ENCODE results near the gene PTAFR.
A peak's percentile ranks its signal among the peaks of the same experiment; 100 is the strongest.

Gene PTAFR

DNA sequence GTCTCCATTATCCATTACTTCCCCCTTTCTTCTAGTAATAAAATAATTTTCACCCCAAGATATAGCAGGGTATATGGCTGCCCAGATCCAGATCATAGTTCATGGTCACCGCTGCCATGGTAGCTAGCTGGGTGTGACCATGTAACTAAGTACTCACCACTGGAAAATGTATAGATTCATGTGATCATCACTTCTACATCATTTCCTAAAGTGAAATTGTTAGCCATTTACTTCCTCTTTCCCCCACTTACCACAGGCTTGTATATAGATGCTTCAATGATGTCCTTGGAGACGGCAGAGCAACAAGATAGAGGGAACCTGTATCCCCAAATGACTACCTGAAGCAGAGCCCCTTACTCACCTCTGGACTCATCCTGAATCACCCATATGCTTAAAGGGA is 65.3 kb downstream of the PTAFR start:
- TF ChIP-seq, protein P1, sequence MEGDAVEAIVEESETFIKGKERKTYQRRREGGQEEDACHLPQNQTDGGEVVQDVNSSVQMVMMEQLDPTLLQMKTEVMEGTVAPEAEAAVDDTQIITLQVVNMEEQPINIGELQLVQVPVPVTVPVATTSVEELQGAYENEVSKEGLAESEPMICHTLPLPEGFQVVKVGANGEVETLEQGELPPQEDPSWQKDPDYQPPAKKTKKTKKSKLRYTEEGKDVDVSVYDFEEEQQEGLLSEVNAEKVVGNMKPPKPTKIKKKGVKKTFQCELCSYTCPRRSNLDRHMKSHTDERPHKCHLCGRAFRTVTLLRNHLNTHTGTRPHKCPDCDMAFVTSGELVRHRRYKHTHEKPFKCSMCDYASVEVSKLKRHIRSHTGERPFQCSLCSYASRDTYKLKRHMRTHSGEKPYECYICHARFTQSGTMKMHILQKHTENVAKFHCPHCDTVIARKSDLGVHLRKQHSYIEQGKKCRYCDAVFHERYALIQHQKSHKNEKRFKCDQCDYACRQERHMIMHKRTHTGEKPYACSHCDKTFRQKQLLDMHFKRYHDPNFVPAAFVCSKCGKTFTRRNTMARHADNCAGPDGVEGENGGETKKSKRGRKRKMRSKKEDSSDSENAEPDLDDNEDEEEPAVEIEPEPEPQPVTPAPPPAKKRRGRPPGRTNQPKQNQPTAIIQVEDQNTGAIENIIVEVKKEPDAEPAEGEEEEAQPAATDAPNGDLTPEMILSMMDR (IDR thresholded peaks at IDR 0.05; ENCODE audit: insufficient read depth, low read length, missing control alignments): no peak
- POLR2A ChIA-PET: no interaction called here

DNA sequence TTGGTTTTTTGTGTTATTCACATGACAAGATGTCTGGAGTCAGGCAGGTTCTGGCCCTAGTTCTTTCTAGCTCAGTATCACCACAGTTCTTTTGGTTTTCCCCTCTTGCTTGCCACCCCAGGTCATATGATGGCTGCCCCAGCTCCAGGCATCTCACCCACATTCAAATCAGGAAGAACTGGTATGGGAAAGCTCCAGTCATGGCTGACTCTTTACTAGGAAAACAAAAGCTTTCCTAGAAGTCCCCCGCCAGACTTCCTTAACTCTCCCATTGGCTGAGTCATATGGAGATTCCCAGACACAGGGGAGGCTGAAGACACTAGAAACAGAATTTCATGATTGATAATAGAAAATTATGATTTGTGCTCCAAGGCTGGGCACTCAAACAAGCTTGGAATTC is 65.9 kb downstream of the PTAFR start:
- TF ChIP-seq, protein P1 (IDR thresholded peaks at IDR 0.05; ENCODE audit: insufficient read depth, low read length, missing control alignments): no peak
- POLR2A ChIA-PET: no interaction called here
- no peak overlapping the region for H3K4me3 ChIP-seq (ENCODE audit: low read depth, low read length)
- CTCF ChIA-PET: interaction anchor here (4.1 kb wide), 1 partner anchor 19 kb away, joined by 34 read pairs; no protein-coding TSS in a partner anchor
- DNase-seq (ENCODE audit: low read depth, low spot score): no peak

More for the DNA sequence above, 65.3 kb downstream of the PTAFR start:
- CTCF ChIA-PET: interaction anchor here (1.1 to 4.1 kb wide), 2 partner anchors 20 to 21 kb away, joined by 3 to 34 read pairs; no protein-coding TSS in a partner anchor
- H3K4me3 ChIP-seq (ENCODE audit: low read depth, low read length): no peak overlapping the region
- DNase-seq (ENCODE audit: low read depth, low spot score): no peak

DNA sequence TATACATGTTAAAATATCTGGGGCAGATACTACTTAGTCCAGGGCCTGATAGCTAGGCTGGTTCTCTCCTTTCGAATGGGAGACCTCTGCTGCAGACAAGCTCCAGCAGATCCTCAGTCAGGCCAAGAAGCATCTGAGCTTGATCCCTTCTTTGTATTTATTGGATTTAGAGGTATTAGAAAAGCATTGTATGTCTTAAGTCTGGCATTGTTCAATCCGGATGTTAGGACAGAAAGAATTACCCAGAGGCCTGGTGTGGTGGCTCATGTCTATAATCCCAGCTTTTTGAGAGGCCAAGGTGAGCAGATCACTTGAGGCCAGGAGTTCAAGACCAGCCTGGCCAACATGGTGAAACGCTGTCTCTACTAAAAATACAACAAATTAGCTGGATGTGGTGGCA is 66.9 kb downstream of the PTAFR start:
- ChIA-PET CTCF (interaction anchor here (0.6 to 4.1 kb wide), 3 partner anchors 18 to 99 kb away, joined by 3 to 34 read pairs (median 8); no protein-coding TSS in a partner anchor), POLR2A (no interaction called here)
- no peak for DNase-seq (ENCODE audit: low read depth, low spot score)
- TF ChIP-seq, protein P1 (IDR thresholded peaks at IDR 0.05; ENCODE audit: insufficient read depth, low read length, missing control alignments): no peak
- no peak overlapping the region for H3K4me3 ChIP-seq (ENCODE audit: low read depth, low read length)

DNA sequence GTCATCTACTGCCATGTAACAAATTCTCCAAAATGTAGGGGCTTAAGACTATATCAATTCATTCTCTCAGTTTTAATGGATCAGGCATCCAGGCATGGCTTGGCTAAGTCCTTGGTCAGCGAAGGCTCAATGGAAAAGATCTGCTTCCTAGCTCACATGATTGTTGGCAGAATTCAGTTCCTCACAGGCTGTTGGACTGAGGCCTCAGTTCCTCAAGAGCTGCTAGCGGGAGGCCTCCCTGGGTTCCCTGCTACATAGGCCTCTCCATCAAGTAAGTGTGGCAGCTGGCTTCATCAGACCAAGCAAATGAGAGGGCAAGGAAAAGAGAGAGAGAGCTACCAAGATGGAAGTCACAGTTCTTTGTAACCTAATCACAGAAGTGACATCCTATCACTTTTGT is 68.5 kb downstream of the PTAFR start:
- ChIA-PET POLR2A (no interaction called here), CTCF (interaction anchor here (1.3 to 4.1 kb wide), 3 partner anchors 10 to 101 kb away, joined by 3 to 34 read pairs (median 8); no protein-coding TSS in a partner anchor)
- no peak for DNase-seq (ENCODE audit: low read depth, low spot score)
- TF ChIP-seq, protein P1 (IDR thresholded peaks at IDR 0.05; ENCODE audit: insufficient read depth, low read length, missing control alignments): no peak
- H3K4me3 ChIP-seq (ENCODE audit: low read depth, low read length): no peak overlapping the region

DNA sequence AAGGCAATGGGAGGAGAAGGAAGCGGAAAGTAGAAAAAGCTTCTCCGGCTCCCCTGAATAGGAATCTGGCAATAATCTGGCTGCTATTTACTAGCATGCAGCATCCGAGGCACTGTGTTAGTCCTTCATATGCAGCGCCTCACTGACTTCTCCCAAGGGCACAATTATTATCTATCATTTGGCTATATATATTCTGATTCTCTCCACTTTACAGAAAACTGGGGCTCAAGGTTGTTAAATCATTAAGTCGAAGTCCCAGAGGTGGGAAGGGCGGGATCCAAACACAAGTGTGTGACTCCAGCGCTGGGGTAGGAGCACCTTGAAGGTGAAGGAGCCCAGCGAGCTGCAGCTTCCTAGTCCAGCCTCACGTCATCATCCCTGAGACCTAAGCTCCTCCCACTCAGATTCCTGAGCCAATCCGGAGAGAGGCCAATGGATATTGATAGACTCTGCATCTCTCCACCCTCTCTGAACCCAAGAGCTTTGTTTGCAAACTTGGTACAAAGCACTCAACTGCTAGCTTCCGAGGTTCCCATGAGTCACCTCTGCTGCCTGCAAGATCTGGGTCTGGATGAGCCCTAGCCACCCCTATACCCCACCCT is 71.5 kb downstream of the PTAFR start:
- CTCF ChIA-PET: interaction anchor here (1.1 to 7.1 kb wide), 4 partner anchors 8 to 104 kb away, joined by 4 to 79 read pairs (median 4); partner anchors contain the start of gene EYA3
- POLR2A ChIA-PET: no interaction called here
- DNase-seq (ENCODE audit: low read depth, low spot score): no peak

DNA sequence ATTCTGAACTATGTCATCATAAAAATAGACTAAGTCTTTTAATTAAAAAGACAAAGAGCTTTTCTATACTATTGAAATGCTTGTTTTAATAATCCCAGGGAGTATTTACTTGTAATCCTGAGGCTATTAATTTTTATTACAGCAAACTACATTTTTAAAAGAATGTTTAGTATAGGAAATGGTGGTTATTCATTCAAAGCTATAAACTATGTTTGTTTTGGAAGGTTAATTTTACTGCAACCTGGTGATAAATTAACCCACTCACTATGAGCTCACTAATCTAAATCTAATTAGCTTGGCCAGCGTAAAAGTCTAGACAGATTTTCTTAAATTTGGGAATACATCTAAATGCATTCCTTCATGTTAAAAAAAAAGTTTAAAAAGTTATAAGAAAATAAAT is 74.3 kb downstream of the PTAFR start:
- H3K4me3 ChIP-seq (ENCODE audit: low read depth, low read length): no peak overlapping the region
- POLR2A ChIA-PET: no interaction called here
- TF ChIP-seq, protein P1 (IDR thresholded peaks at IDR 0.05; ENCODE audit: insufficient read depth, low read length, missing control alignments): no peak
- CTCF ChIA-PET: interaction anchor here (0.7 to 7.1 kb wide), 4 partner anchors 10 to 108 kb away, joined by 3 to 79 read pairs (median 4); partner anchors contain the start of gene EYA3
- DNase-seq (ENCODE audit: low read depth, low spot score): no peak

More for the DNA sequence above, 71.5 kb downstream of the PTAFR start:
- peak overlapping the region; percentile 18 for H3K4me3 ChIP-seq (ENCODE audit: low read depth, low read length)
- TF ChIP-seq, protein P1 (IDR thresholded peaks at IDR 0.05; ENCODE audit: insufficient read depth, low read length, missing control alignments): no peak

Measured in AG04449 (cell line).